Progenitor cell of endocrine pancreas (in vitro differentiated cells): Measurements from ENCODE around the gene CAPN5. TPM values are rescaled to one million over a fixed set of nuclear protein-coding genes. Genes with fewer than 3 reads are reported as not detected.
"Not testable (repeated sequence)": the region's sequence is repeated elsewhere in the genome, so short reads cannot be mapped to it uniquely, and the experiment has no call there.

Experiments
- DNase-seq: peaks from one replicate; pipeline ENCODE4 v3.0.0; 2021; ENCODE audit warnings: low spot score; ENCODE audit not compliant: unreplicated experiment
- H3K27ac Mint-ChIP-seq: 2 replicates; pipeline ENCODE4 v1.8.0; 2021; ENCODE audit warnings: mild to moderate bottlenecking, moderate library complexity, mixed read lengths
- H3K27me3 Mint-ChIP-seq: 2 replicates; pipeline ENCODE4 v1.8.0; 2021; ENCODE audit warnings: mixed read lengths
- H3K36me3 Mint-ChIP-seq: 2 replicates; pipeline ENCODE4 v1.8.0; 2022; ENCODE audit warnings: mixed read lengths; ENCODE audit not compliant: insufficient read depth
- H3K4me1 Mint-ChIP-seq: 2 replicates; pipeline ENCODE4 v1.8.0; 2021; ENCODE audit warnings: low read depth, mixed read lengths
- H3K4me3 Mint-ChIP-seq: 2 replicates; pipeline ENCODE4 v1.8.0; 2021; ENCODE audit warnings: low read depth, mild to moderate bottlenecking, moderate library complexity, mixed read lengths
- H3K9me3 Mint-ChIP-seq: 2 replicates; pipeline ENCODE4 v1.8.0; 2021; ENCODE audit warnings: low read depth, mixed read lengths
- CTCF ChIP-seq: fragments of 200-600 bp; sonication (generic); IDR thresholded peaks from one replicate; pipeline ENCODE4 v1.5.0; 2021; ENCODE audit warnings: antibody characterized with exemption, mild to moderate bottlenecking; ENCODE audit not compliant: unreplicated experiment
- total RNA-seq: library from RNA; stranded (reverse); gene quantifications from 2 replicates; pipeline ENCODE4 v1.2.1, GENCODE V29; 2021

Gene CAPN5
- total RNA-seq, 1 donor from 2014 or later, result 10.9 TPM

GRCh38 chr11:77096591-77097019 lies 29.8 kb downstream of the CAPN5 start:
- peaks cover 1% of the 10 kb centered on the region for H3K36me3 Mint-ChIP-seq
- no peaks in the 10 kb centered on the region for H3K4me1 Mint-ChIP-seq
- no peak overlapping the region for H3K27ac Mint-ChIP-seq
- H3K4me3 Mint-ChIP-seq, result no peak overlapping the region
- TF ChIP-seq CTCF, result no peak
- H3K9me3 Mint-ChIP-seq, result no peaks in the 10 kb centered on the region
- H3K27me3 Mint-ChIP-seq, result no peaks in the 10 kb centered on the region
- no peak for DNase-seq

GRCh38 chr11:77097180-77097579 lies 30.4 kb downstream of the CAPN5 start:
- H3K4me1 Mint-ChIP-seq, H3K4me3 Mint-ChIP-seq, H3K27me3 Mint-ChIP-seq, H3K9me3 Mint-ChIP-seq, H3K27ac Mint-ChIP-seq, DNase-seq, H3K36me3 Mint-ChIP-seq: not testable (repeated sequence)

GRCh38 chr11:77100166-77101042 lies 33.6 kb downstream of the CAPN5 start:
- Mint-ChIP-seq H3K36me3 (peaks cover 1% of the 10 kb centered on the region), H3K9me3 (no peaks in the 10 kb centered on the region), H3K27ac (no peak overlapping the region), H3K4me3 (no peak overlapping the region), H3K4me1 (no peaks in the 10 kb centered on the region), H3K27me3 (no peaks in the 10 kb centered on the region)
- no peak for DNase-seq
- no peak for TF ChIP-seq CTCF

GRCh38 chr11:77101043-77101537 lies 34.3 kb downstream of the CAPN5 start:
- no peaks in the 10 kb centered on the region for H3K9me3 Mint-ChIP-seq
- no peak overlapping the region for H3K4me3 Mint-ChIP-seq
- H3K36me3 Mint-ChIP-seq, result peaks cover 1% of the 10 kb centered on the region
- H3K27ac Mint-ChIP-seq, result no peak overlapping the region
- no peak for DNase-seq
- no peaks in the 10 kb centered on the region for H3K27me3 Mint-ChIP-seq
- peak; percentile 50 for TF ChIP-seq CTCF
- H3K4me1 Mint-ChIP-seq, result no peaks in the 10 kb centered on the region

GRCh38 chr11:77102246-77103210 lies 35.8 kb downstream of the CAPN5 start, which contains the start of gene OMP:
OMP (plus strand) TSS chr11:77102840; CDS start chr11:77102840, 0 bp downstream.
- no peak for DNase-seq
- H3K27me3 Mint-ChIP-seq, result no peaks in the 10 kb centered on the region
- no peak within 1 kb of the TSS for H3K27ac Mint-ChIP-seq
- H3K9me3 Mint-ChIP-seq, result no peaks in the 10 kb centered on the region
- H3K4me1 Mint-ChIP-seq, result no peaks in the 10 kb centered on the region
- no peak for TF ChIP-seq CTCF
- no peak within 1 kb of the TSS for H3K4me3 Mint-ChIP-seq
- H3K36me3 Mint-ChIP-seq, result peaks cover 1% of the 10 kb centered on the region
